Stimulated activated naive CD8-positive, alpha-beta T cell treated with anti-CD3 and anti-CD28 coated beads, Interleukin-15, Interleukin-2, amounts not matched to agents 100 ng/mL and 50 ng/mL, for 24 hours (primary cell): ENCODE measurements around the gene ABCB6.

ENCODE experiments used
- H3K27ac Mint-ChIP-seq: one replicate; pipeline ENCODE4 v1.8.0; 2021; ENCODE audit warnings: mild to moderate bottlenecking, mixed read lengths
- H3K27me3 Mint-ChIP-seq: one replicate; pipeline ENCODE4 v1.8.0; 2021; ENCODE audit warnings: mixed read lengths
- H3K36me3 Mint-ChIP-seq: one replicate; pipeline ENCODE4 v1.8.0; 2021; ENCODE audit warnings: low read depth, mixed read lengths
- H3K4me1 Mint-ChIP-seq: one replicate; pipeline ENCODE4 v1.8.0; 2021; ENCODE audit warnings: low read depth, mixed read lengths
- H3K4me3 Mint-ChIP-seq: one replicate; pipeline ENCODE4 v1.8.0; 2021; ENCODE audit warnings: mild to moderate bottlenecking, mixed read lengths
- H3K9me3 Mint-ChIP-seq: one replicate; pipeline ENCODE4 v1.8.0; 2021; ENCODE audit warnings: mixed read lengths

Gene ABCB6

GRCh38 chr2:219249203-219249980 lies 30.6 kb upstream of the ABCB6 start:
- Mint-ChIP-seq H3K4me1 (peaks cover 75% of the 10 kb centered on the region), H3K4me3 (peak overlapping the region; percentile 87), H3K27me3 (no peaks in the 10 kb centered on the region), H3K9me3 (no peaks in the 10 kb centered on the region), H3K27ac (peak overlapping the region; percentile 77), H3K36me3 (peaks cover 52% of the 10 kb centered on the region)

- peaks cover 52% of the 10 kb centered on the region for H3K36me3 Mint-ChIP-seq
Measured at GRCh38 chr2:219248845-219249202, 30.1 kb upstream of the ABCB6 start.

DNA sequence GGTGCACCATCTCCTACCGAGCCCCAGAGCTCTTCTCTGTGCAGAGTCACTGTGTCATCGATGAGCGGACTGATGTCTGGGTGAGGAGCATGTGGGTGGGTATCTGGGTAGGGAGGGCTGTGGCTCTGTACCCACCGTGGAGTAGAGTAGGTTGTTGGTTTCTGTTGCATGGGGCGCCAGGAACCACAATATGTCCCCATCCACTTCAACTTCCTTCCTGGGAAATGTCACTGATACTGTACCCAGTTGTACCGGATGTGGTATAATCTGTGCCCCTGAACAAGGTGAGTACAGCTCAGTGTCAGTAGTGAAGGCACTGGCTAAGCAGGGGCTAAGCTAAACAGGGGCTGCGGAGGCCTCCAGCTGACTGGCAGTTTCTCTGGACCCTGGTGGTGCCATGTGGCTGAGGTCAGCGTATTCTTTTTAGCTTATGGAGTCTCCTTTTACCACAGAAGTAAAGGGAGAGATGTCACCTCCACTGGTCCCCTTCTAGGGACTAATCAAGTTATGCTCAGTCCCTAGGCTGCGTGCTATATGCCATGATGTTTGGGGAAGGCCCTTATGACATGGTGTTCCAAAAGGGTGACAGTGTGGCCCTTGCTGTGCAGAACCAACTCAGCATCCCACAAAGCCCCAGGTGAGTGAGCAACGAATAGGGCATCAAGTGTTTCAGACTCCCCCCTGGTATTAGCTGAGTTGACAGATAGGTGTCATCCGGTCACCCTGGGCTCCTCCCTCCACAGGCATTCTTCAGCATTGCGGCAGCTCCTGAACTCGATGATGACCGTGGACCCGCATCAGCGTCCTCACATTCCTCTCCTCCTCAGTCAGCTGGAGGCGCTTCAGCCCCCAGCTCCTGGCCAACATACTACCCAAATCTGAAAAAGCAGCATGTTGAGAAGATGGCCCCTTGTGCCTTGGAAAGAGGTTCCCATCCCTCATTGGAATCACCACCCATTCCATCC lies 29.2 kb upstream of the ABCB6 start:
- peaks cover 52% of the 10 kb centered on the region for H3K36me3 Mint-ChIP-seq
- no peaks in the 10 kb centered on the region for H3K27me3 Mint-ChIP-seq
- H3K4me3 Mint-ChIP-seq: peak overlapping the region; percentile 92
- H3K4me1 Mint-ChIP-seq: peaks cover 85% of the 10 kb centered on the region
- no peaks in the 10 kb centered on the region for H3K9me3 Mint-ChIP-seq
- H3K27ac Mint-ChIP-seq: peak overlapping the region; percentile 76

More at GRCh38 chr2:219248845-219249202, 30.1 kb upstream of the ABCB6 start:
- Mint-ChIP-seq H3K9me3 (no peaks in the 10 kb centered on the region), H3K27ac (peak overlapping the region; percentile 77), H3K4me3 (peak overlapping the region; percentile 87), H3K27me3 (no peaks in the 10 kb centered on the region), H3K4me1 (peaks cover 79% of the 10 kb centered on the region)

DNA sequence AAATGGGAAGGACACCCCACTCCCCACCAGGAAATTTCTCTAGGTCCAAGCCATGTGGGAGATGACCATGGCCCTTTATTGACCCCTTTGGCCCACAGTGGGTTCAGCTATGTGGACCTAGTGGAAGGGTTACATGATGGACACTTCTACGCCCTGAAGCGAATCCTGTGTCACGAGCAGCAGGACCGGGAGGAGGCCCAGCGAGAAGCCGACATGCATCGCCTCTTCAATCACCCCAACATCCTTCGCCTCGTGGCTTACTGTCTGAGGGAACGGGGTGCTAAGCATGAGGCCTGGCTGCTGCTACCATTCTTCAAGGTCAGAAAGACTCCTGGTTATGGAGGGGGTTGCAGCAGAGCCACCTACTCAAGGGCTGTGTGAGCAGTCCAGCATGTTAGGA lies 27.8 kb upstream of the ABCB6 start:
- Mint-ChIP-seq H3K4me3 (peak overlapping the region; percentile 92), H3K27me3 (no peaks in the 10 kb centered on the region), H3K9me3 (no peaks in the 10 kb centered on the region), H3K36me3 (peaks cover 41% of the 10 kb centered on the region), H3K27ac (peak overlapping the region; percentile 76), H3K4me1 (peaks cover 73% of the 10 kb centered on the region)

- H3K9me3 Mint-ChIP-seq: no peaks in the 10 kb centered on the region
- H3K4me1 Mint-ChIP-seq: peaks cover 67% of the 10 kb centered on the region
- H3K27me3 Mint-ChIP-seq: no peaks in the 10 kb centered on the region
- H3K27ac Mint-ChIP-seq: peak overlapping the region; percentile 96
- peaks cover 34% of the 10 kb centered on the region for H3K36me3 Mint-ChIP-seq
- peak overlapping the region; percentile 92 for H3K4me3 Mint-ChIP-seq
Measured at GRCh38 chr2:219245899-219246230, 27.1 kb upstream of the ABCB6 start.

DNA sequence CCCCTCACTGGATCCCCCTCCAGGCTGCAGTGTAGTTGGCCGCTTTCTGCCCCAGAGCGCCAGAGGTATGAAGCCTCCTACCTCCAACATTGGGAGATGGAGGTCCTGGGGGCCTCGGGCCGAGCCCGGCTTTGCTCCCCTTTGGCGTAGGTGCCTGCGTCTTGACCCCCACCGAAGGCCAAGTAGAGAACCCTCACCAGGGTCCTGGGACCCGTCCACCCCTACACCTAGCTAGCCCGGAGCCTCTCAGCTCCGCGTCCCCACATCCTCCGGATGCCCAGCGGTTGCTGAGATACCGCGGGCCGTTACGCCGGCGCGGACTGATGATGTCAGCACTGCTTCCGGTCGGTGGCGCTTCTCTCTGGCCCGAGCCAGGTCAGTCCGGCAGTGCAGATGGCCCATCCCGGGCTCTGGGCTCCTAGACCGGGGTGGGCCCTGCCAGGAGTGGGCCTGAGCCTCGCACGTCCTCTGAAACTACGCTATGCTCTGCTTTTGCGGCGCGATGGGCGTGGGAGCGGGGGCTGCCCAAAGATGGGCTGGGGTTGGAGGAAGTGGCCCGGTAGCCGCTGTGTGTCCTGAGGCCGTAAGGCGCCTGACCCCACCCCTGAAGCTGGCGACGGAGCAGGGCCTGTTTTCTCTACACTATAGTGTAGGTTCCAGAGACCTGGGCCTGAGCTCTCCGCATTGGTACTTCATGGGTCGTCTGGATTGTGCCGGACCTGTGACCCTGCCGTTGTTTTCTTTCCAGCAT lies 26.6 kb upstream of the ABCB6 start, which contains the start of the genes GLB1L and STK16:
GLB1L (minus strand) TSS at position 297 of the 751 bp plus-strand sequence. CDS start 1,871 bp downstream, outside the sequence.
STK16 (plus strand) TSS at position 332 of the 751 bp plus-strand sequence. CDS start 521 bp downstream, outside the sequence.
- Mint-ChIP-seq H3K4me1 (peaks cover 61% of the 10 kb centered on the region), H3K36me3 (peaks cover 29% of the 10 kb centered on the region), H3K27me3 (no peaks in the 10 kb centered on the region), H3K4me3 (peak within 1 kb of the TSS; percentile 92), H3K9me3 (no peaks in the 10 kb centered on the region), H3K27ac (peak within 1 kb of the TSS; percentile 96)

DNA sequence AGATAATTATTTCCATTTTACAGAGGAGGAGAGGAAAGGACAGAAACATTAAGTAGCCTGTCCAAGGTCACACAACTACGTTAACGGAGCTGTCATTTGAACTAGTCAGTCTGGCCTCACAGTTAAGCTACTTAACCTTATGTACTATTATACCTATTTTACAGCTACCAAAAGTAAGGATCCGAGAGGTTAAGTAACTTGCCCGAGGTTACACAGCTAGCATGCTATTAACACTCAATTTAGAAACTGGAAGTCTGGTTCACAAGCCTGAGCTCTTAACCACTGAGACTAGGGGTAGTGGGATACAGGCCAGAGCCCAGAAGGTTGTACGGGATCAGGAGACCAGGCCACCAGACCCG lies 26.0 kb upstream of the ABCB6 start:
- Mint-ChIP-seq H3K9me3 (no peaks in the 10 kb centered on the region), H3K36me3 (peaks cover 23% of the 10 kb centered on the region), H3K27ac (peak overlapping the region; percentile 96), H3K4me3 (peak overlapping the region; percentile 92), H3K27me3 (no peaks in the 10 kb centered on the region), H3K4me1 (peaks cover 56% of the 10 kb centered on the region)

- peaks cover 11% of the 10 kb centered on the region for H3K36me3 Mint-ChIP-seq
- no peak overlapping the region for H3K27ac Mint-ChIP-seq
- no peaks in the 10 kb centered on the region for H3K27me3 Mint-ChIP-seq
- H3K9me3 Mint-ChIP-seq: no peaks in the 10 kb centered on the region
- peaks cover 41% of the 10 kb centered on the region for H3K4me1 Mint-ChIP-seq
- H3K4me3 Mint-ChIP-seq: peak overlapping the region; percentile 64
Measured at GRCh38 chr2:219243291-219243761, 24.6 kb upstream of the ABCB6 start.

GRCh38 chr2:219234331-219234730 lies 15.6 kb upstream of the ABCB6 start:
- H3K36me3 Mint-ChIP-seq: peaks cover 78% of the 10 kb centered on the region
- H3K27me3 Mint-ChIP-seq: no peaks in the 10 kb centered on the region
- no peak overlapping the region for H3K4me3 Mint-ChIP-seq
- peaks cover 32% of the 10 kb centered on the region for H3K4me1 Mint-ChIP-seq
- H3K9me3 Mint-ChIP-seq: no peaks in the 10 kb centered on the region
- no peak overlapping the region for H3K27ac Mint-ChIP-seq

DNA sequence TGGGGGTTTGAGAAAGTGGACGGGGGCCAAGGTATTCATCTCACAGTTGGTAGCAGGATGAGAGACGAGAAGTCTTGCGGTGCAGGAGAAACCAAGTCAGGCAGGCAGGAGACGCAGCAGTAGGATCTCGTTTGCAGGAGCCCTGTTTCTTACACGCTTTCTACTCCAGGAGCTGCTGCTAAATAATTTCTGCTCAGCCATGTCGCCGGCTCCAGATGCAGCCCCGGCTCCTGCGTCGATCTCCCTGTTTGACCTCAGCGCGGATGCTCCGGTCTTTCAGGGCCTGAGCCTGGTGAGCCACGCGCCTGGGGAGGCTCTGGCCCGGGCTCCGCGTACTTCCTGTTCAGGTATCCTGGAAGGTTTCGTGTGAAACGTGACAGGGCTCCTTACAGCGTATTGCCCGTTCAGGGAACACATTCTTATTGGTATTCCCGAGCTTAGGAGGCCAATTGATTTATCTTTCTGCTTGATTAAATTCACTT lies 11.3 kb upstream of the ABCB6 start:
- H3K36me3 Mint-ChIP-seq: peaks cover 59% of the 10 kb centered on the region
- no peaks in the 10 kb centered on the region for H3K9me3 Mint-ChIP-seq
- H3K4me1 Mint-ChIP-seq: peaks cover 54% of the 10 kb centered on the region
- no peaks in the 10 kb centered on the region for H3K27me3 Mint-ChIP-seq
- peak overlapping the region; percentile 100 for H3K4me3 Mint-ChIP-seq
- peak overlapping the region; percentile 100 for H3K27ac Mint-ChIP-seq

DNA sequence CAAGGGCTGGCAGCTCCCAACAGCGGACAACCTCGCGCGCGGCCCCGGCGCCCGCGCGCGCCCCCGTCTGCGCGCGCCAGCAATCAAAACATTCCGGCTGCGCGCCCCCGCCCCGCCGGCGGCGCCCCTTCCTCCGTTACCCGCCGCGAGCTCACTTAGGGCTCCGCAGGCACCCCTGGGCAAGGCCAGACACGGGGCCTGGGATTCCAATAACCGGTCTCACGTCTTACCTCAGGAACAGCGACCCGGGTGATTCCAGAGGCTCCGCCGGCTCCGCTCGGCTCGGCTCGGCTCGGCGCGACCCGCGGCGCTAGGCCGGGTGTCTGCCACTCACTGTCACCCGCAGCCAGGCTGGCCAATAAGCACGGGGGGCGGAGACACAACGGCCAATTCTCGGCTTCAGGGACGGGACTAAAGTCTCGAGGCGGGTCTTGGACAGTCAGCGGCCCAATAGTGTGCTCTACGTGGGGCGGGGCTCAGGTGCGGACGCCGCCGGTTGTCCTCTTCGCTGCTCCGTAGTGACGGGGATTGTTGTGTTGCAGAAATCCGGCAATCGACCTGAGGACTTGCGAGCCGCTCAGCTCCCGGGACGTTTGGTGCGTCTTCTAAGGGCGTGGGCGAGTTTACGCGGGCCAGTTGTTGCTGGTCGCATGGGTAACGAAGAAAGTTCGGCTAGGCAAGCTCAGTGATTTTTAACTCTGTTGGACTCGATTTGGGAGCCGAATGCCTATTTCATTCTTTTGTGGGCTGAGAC lies 10.7 kb upstream of the ABCB6 start, which contains the start of the genes ANKZF1 and ATG9A:
ANKZF1 (plus strand) TSS at position 502 of the 754 bp plus-strand sequence. CDS start 452 bp downstream, outside the sequence.
ATG9A (minus strand) TSS at position 332 of the 754 bp plus-strand sequence. CDS start 1,612 bp downstream, outside the sequence.
- peaks cover 61% of the 10 kb centered on the region for H3K36me3 Mint-ChIP-seq
- H3K9me3 Mint-ChIP-seq: no peaks in the 10 kb centered on the region
- no peaks in the 10 kb centered on the region for H3K27me3 Mint-ChIP-seq
- peak within 1 kb of the TSS; percentile 100 for H3K4me3 Mint-ChIP-seq
- peak within 1 kb of the TSS; percentile 100 for H3K27ac Mint-ChIP-seq
- peaks cover 58% of the 10 kb centered on the region for H3K4me1 Mint-ChIP-seq

GRCh38 chr2:219228911-219229304 lies 10.2 kb upstream of the ABCB6 start:
- H3K27ac Mint-ChIP-seq: peak overlapping the region; percentile 74
- peaks cover 61% of the 10 kb centered on the region for H3K36me3 Mint-ChIP-seq
- H3K9me3 Mint-ChIP-seq: no peaks in the 10 kb centered on the region
- no peaks in the 10 kb centered on the region for H3K27me3 Mint-ChIP-seq
- H3K4me3 Mint-ChIP-seq: peak overlapping the region; percentile 100
- H3K4me1 Mint-ChIP-seq: peaks cover 58% of the 10 kb centered on the region

DNA sequence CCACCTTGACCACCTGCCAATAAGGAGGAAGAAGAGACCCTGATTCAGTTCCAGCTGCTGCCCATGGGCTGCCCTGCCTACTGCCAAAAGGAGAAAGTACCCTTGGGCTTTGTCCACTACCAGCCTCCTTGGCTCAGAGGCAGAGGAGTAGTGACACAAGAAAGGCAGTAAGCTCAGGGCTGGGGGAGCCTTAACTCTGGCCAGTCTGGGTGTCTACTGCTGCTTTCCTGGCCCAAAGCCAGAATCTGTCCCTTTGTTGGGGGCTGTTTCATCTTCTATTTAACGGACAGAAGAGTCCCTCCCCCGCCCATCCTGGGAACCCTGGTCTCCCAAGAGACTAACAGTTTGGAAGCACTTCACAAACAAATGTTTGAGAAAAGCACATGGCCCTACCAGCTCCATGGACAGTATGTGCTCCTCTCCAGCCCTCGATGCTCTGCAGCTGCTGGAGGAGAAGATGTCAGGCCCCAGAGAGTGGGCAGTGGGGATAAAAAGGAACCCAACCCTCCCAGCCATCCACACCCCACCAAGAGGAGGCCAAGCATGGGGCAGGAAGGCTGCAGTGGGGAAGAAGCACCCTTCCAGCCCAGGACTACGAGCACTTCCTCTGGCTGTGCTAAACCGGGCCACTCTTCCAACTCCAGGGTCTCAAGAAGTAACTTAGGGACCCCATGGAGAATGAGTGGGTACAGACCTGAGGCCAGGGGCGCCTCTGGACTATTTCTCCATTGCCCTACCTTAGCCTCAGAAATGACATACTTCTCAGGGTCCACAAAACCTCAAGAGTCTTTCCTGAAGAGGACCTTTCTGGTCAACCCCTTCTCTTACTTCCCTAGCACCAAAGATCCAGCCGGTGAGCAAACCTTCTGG lies 9.5 kb upstream of the ABCB6 start:
- H3K27ac Mint-ChIP-seq: peak overlapping the region; percentile 74
- H3K9me3 Mint-ChIP-seq: no peaks in the 10 kb centered on the region
- peaks cover 58% of the 10 kb centered on the region for H3K4me1 Mint-ChIP-seq
- no peaks in the 10 kb centered on the region for H3K27me3 Mint-ChIP-seq
- peak overlapping the region; percentile 100 for H3K4me3 Mint-ChIP-seq
- peaks cover 60% of the 10 kb centered on the region for H3K36me3 Mint-ChIP-seq
